Esophagus squamous epithelium (tissue), 5 donors: Measurements from ENCODE around the gene CRADD. TPM values are rescaled to one million over a fixed set of nuclear protein-coding genes. Genes with fewer than 3 reads are reported as not detected.

ENCODE experiments used
- DNase-seq: peaks from one replicate; lab custom pipeline; 2025; lab: John Stamatoyannopoulos, UW
- H3K27ac ChIP-seq, 4 donors: fragments of 200-600 bp; sonication (generic); one replicate each; pipeline ENCODE4 v1.5.1; 2016 to 2019; ENCODE audit warnings: mild to moderate bottlenecking in 1 of 4
- H3K27me3 ChIP-seq, 4 donors: fragments of 200-600 bp; sonication (generic); 1 replicate in 3 of 4; 2 replicates in 1 of 4; pipeline versions ENCODE4 v1.5.1 to v1.6.0; 2017 to 2021; ENCODE audit warnings: antibody characterized with exemption in 1 of 4
- H3K36me3 ChIP-seq, 3 donors: fragments of 200-600 bp; sonication (generic); one replicate each; pipeline ENCODE4 v1.5.1; 2016 to 2019
- H3K4me1 ChIP-seq, 3 donors: fragments of 200-600 bp; sonication (generic); one replicate each; pipeline ENCODE4 v1.5.1; 2017 to 2019
- H3K4me3 ChIP-seq, 4 donors: fragments of 200-600 bp; sonication (generic); 1 replicate in 3 of 4; 2 replicates in 1 of 4; pipeline ENCODE4 v1.5.1; 2016 to 2019; ENCODE audit warnings: mild to moderate bottlenecking in 2 of 4, moderate library complexity in 1 of 4
- H3K9me3 ChIP-seq, 3 donors: fragments of 200-600 bp; sonication (generic); one replicate each; pipeline ENCODE4 v1.5.1; 2016 to 2019
- POLR2A ChIP-seq, 4 donors: fragments of 450-650 bp; IDR thresholded peaks; one replicate each; pipeline ENCODE4 v1.6.1; 2017; ENCODE audit warnings: antibody characterized with exemption in 4 of 4, mild to moderate bottlenecking in 4 of 4, moderate library complexity in 3 of 4
- WGBS, 2 donors: methylation state at CpG; one replicate each; pipeline ENCODE4 v1.1.5; 2018; 5-methylcytosine and 5-hydroxymethylcytosine counted together
- intact Hi-C: fragments of 100-400 bp; cut with DNase I; formaldehyde crosslinking; loops from one replicate; pipeline ENCODE4 v1.15.0; 2022
- total RNA-seq, 4 donors: library from RNA; depleted of rRNA; stranded (reverse); fragments of >200 nt; gene quantifications; one replicate each; pipeline ENCODE4 v1.1.0, GENCODE V29; 2016
- TF ChIP-seq, protein P1 (sequence below), 6 experiments: fragments of 450-650 bp in 4 of 6; fragments of 200-600 bp in 2 of 6; sonication (generic) in 2 of 6; IDR thresholded peaks; one replicate each; pipeline ENCODE4 v1.5.1; 2016 to 2019; ENCODE audit warnings: antibody characterized with exemption in 6 of 6, mild to moderate bottlenecking in 4 of 6, moderate library complexity in 4 of 6
- donor health status: DM: yes; HTN: yes; CAD: no.

CRADD gene
- total RNA-seq, 4 donors from 2014 or later = 20.2 to 22.9 (median 21.7) TPM

GRCh38 chr12:93913845-93914244 is 236.7 kb downstream of the CRADD start:
- H3K9me3 ChIP-seq = no peaks in the 10 kb centered on the region
- peaks cover 0 to 12% (median 0%) of the 10 kb centered on the region in 3 donors for H3K4me1 ChIP-seq
- intact Hi-C loops = no loop called here
- H3K36me3 ChIP-seq = no peaks in the 10 kb centered on the region
- H3K27ac ChIP-seq = no peak overlapping the region
- no peak for DNase-seq
- H3K4me3 ChIP-seq = no peak overlapping the region
- no peaks in the 10 kb centered on the region for H3K27me3 ChIP-seq
- TF ChIP-seq, protein P1, sequence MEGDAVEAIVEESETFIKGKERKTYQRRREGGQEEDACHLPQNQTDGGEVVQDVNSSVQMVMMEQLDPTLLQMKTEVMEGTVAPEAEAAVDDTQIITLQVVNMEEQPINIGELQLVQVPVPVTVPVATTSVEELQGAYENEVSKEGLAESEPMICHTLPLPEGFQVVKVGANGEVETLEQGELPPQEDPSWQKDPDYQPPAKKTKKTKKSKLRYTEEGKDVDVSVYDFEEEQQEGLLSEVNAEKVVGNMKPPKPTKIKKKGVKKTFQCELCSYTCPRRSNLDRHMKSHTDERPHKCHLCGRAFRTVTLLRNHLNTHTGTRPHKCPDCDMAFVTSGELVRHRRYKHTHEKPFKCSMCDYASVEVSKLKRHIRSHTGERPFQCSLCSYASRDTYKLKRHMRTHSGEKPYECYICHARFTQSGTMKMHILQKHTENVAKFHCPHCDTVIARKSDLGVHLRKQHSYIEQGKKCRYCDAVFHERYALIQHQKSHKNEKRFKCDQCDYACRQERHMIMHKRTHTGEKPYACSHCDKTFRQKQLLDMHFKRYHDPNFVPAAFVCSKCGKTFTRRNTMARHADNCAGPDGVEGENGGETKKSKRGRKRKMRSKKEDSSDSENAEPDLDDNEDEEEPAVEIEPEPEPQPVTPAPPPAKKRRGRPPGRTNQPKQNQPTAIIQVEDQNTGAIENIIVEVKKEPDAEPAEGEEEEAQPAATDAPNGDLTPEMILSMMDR (IDR thresholded peaks at IDR 0.05) = no peak
- no peak for TF ChIP-seq POLR2A (IDR thresholded peaks at IDR 0.05)

- no peak overlapping the region for H3K4me3 ChIP-seq
- no peaks in the 10 kb centered on the region for H3K36me3 ChIP-seq
- intact Hi-C loops = no loop called here
- H3K27ac ChIP-seq = no peak overlapping the region
- no peaks in the 10 kb centered on the region for H3K9me3 ChIP-seq
- peaks cover 0 to 8% (median 0%) of the 10 kb centered on the region in 3 donors for H3K4me1 ChIP-seq
- WGBS, 2 donors = 88 to 93% methylated on average over 5 of the region's 5 CpGs
- TF ChIP-seq POLR2A (IDR thresholded peaks at IDR 0.05) = no peak
- TF ChIP-seq, protein P1 (IDR thresholded peaks at IDR 0.05) = no peak
- no peaks in the 10 kb centered on the region for H3K27me3 ChIP-seq
- DNase-seq = no peak
These were observed 237.1 kb downstream of the CRADD start for GRCh38 chr12:93914281-93914680.

GRCh38 chr12:93915411-93915810 is 238.2 kb downstream of the CRADD start:
- TF ChIP-seq, protein P1 (IDR thresholded peaks at IDR 0.05) = no peak
- no peak for TF ChIP-seq POLR2A (IDR thresholded peaks at IDR 0.05)
- Histone ChIP-seq H3K27ac (no peak overlapping the region), H3K27me3 (no peaks in the 10 kb centered on the region), H3K4me1 (peaks cover 0 to 5% (median 0%) of the 10 kb centered on the region in 3 donors), H3K36me3 (no peaks in the 10 kb centered on the region), H3K4me3 (no peak overlapping the region), H3K9me3 (no peaks in the 10 kb centered on the region)
- no peak for DNase-seq
- intact Hi-C loops = no loop called here
- 88 to 100% methylated on average over 1 to 2 of the region's 3 CpGs for WGBS, 2 donors

GRCh38 chr12:93916402-93916801 is 239.2 kb downstream of the CRADD start:
- no peak for DNase-seq
- 22 to 51% methylated on average over 7 of the region's 7 CpGs for WGBS, 2 donors
- Histone ChIP-seq H3K27ac (no peak overlapping the region), H3K9me3 (no peaks in the 10 kb centered on the region), H3K36me3 (no peaks in the 10 kb centered on the region), H3K4me1 (peaks cover 0 to 5% (median 0%) of the 10 kb centered on the region in 3 donors), H3K4me3 (no peak overlapping the region), H3K27me3 (no peaks in the 10 kb centered on the region)
- intact Hi-C loops = no loop called here
- TF ChIP-seq POLR2A (IDR thresholded peaks at IDR 0.05) = no peak
- TF ChIP-seq, protein P1 (IDR thresholded peaks at IDR 0.05) = no peak

GRCh38 chr12:93918262-93918661 is 241.1 kb downstream of the CRADD start:
- Histone ChIP-seq H3K4me1 (peaks cover 0 to 5% (median 0%) of the 10 kb centered on the region in 3 donors), H3K27me3 (no peaks in the 10 kb centered on the region), H3K9me3 (no peaks in the 10 kb centered on the region), H3K27ac (peak overlapping the region in 1 of 4 donors; percentile 2), H3K36me3 (no peaks in the 10 kb centered on the region), H3K4me3 (no peak overlapping the region)
- TF ChIP-seq, protein P1 (IDR thresholded peaks at IDR 0.05) = no peak
- TF ChIP-seq POLR2A (IDR thresholded peaks at IDR 0.05) = no peak
- no peak for DNase-seq
- intact Hi-C loops = no loop called here
- WGBS, 2 donors = 79 to 86% methylated on average over 6 of the region's 6 CpGs
